Mucosa of gallbladder (tissue), 1 donor: ENCODE results near the gene GSAP. TPM values are rescaled to one million over a fixed set of nuclear protein-coding genes. Genes with fewer than 3 reads are reported as not detected.
"Not testable (repeated sequence)": the region's sequence is repeated elsewhere in the genome, so short reads cannot be mapped to it uniquely, and the experiment has no call there.

ENCODE experiments used
- DNase-seq: peaks from one replicate; pipeline ENCODE4 v3.0.0-alpha.2; 2020; ENCODE audit warnings: low spot score
- total RNA-seq: library from RNA; stranded (reverse); gene quantifications from one replicate; pipeline ENCODE4 v1.2.1, GENCODE V29; 2021
- donor health status: DM: no; HTN: no; CAD: no.

GSAP gene, protein sequence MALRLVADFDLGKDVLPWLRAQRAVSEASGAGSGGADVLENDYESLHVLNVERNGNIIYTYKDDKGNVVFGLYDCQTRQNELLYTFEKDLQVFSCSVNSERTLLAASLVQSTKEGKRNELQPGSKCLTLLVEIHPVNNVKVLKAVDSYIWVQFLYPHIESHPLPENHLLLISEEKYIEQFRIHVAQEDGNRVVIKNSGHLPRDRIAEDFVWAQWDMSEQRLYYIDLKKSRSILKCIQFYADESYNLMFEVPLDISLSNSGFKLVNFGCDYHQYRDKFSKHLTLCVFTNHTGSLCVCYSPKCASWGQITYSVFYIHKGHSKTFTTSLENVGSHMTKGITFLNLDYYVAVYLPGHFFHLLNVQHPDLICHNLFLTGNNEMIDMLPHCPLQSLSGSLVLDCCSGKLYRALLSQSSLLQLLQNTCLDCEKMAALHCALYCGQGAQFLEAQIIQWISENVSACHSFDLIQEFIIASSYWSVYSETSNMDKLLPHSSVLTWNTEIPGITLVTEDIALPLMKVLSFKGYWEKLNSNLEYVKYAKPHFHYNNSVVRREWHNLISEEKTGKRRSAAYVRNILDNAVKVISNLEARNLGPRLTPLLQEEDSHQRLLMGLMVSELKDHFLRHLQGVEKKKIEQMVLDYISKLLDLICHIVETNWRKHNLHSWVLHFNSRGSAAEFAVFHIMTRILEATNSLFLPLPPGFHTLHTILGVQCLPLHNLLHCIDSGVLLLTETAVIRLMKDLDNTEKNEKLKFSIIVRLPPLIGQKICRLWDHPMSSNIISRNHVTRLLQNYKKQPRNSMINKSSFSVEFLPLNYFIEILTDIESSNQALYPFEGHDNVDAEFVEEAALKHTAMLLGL
- total RNA-seq = 23.9 TPM

DNA sequence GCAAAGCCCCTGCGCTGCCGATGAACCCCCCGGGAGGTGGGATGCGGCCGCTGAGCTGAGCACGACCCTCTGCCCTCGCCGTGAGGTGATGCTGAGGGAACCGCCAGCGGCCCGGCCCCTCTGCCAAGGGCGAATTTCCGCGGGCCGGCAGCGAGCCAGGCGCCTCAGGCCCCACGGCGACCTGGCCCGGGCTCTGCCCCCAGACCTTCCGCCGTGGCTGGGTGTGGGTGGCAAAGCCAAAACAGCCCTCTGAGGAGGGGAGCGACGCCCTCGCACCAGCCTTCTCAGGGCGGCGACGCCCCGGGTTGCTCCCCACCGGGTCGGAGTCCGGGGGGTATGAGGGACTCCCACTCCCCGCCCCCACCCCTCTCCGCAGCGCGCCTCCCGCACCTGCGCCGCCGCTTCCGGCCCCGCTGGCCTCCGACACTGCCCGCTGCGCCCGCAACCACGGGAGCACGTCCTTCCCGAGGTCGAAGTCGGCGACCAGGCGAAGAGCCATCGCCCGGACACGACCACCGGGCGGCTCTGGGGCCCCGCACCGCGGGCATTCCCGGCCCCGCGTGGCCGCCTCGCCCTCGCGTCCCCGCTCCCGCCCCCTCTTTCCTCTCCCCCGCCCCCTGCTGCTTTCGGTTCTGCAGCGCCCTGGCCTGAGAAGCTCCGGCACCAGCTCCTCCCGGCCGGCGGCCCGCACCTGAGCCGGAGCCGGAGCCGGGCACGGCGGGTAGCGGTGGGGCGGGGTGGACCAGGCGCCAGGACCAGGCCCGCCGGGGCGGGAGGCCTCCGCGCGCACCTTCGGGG is at the start of gene GSAP:
GSAP (minus strand) TSS at position 527 of the 798 bp plus-strand sequence; CDS start at position 499, 28 bp downstream.
- peak; percentile 39 for DNase-seq

- no peak for DNase-seq
Observed at GRCh38 chr7:77465256-77465655, 49.1 kb upstream of the GSAP start.

DNA sequence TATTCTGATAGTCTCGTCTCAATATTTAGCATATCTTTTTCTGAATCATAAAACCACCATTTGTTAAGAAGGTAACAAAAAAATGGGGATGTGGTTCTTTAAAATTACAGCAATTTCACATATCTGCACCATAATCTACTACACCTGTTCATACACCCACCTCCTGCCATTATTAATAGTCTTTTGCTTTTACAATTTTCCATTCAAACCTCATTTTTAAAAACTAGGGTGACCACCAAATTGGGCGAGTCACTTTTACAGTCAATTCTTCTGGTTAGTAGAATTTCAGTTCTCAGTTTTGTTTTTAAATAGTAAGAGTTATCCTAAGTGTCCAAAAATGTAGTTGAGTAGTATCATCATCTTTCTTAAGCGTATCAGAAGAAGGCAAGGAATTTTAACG is 48.4 kb upstream of the GSAP start:
- DNase-seq = no peak

DNA sequence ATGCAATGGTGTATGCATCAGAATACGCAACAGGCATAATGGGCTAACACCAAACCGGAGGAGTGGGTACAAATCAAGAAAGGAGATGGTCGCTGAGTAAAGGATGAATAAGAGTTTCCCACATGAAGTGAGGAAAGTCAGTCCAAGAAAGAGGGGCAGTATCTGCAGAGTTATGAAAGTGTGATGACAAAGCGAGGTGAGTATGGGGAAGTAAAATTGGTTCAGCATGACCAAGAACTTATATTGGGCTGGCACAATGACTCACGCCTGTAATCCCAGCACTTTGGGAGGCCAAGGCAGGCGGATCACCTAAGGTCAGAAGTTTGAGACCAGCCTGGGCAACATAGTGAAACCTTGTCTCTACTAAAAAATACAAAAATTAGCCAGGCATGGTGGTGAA is 47.5 kb upstream of the GSAP start:
- DNase-seq = not testable (repeated sequence)

- DNase-seq = no peak
Observed at GRCh38 chr7:77461842-77462241, 45.7 kb upstream of the GSAP start.

- no peak for DNase-seq
Observed at GRCh38 chr7:77461246-77461645, 45.1 kb upstream of the GSAP start.

GRCh38 chr7:77460057-77460486 is 43.9 kb upstream of the GSAP start:
- no peak for DNase-seq

- no peak for DNase-seq
Observed at GRCh38 chr7:77459311-77459726, 43.2 kb upstream of the GSAP start.

DNA sequence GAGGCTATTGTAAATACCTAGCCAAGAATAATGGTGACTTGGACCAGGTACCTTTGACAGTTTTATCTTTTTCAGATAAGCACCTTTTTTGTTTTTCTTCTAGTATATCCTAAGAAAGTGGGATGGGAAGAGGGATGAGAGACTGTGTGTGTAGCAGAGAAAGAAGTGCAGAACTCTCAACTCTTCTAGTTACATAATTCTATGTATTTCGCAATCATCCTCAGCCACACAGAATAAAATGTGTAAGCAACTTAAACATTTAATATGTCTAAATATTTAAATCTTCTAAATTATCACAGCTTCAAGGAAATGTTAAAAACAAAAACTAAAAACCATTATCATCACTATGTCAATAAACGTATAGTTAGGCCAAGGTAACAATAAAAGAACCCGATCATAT is 42.6 kb upstream of the GSAP start:
- DNase-seq = no peak

GRCh38 chr7:77457779-77458178 is 41.6 kb upstream of the GSAP start:
- no peak for DNase-seq

DNA sequence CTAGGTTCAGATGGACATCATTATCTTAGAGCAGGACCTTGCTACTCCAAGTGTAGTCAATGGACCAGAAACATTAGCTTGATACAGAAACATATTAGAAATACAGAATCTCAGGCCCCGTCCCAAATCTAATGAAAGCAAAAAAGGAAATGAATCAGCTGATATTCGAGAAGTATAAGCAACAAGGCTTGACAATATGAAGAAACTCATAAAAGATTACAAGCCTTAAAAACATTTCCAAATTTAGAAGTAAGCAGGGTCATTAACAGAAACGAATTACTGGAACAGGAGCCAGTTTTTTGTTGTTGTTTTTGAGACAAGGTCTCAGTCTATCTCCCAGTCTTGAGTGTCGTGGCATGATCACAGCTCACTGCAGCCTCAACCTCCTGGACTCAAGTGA is 40.5 kb upstream of the GSAP start:
- no peak for DNase-seq

- DNase-seq = peak; percentile 18
Observed at GRCh38 chr7:77455321-77455720, 39.2 kb upstream of the GSAP start.

GRCh38 chr7:77454802-77455201 is 38.7 kb upstream of the GSAP start:
- no peak for DNase-seq

- DNase-seq = no peak
Observed at GRCh38 chr7:77453531-77453930, 37.4 kb upstream of the GSAP start.

DNA sequence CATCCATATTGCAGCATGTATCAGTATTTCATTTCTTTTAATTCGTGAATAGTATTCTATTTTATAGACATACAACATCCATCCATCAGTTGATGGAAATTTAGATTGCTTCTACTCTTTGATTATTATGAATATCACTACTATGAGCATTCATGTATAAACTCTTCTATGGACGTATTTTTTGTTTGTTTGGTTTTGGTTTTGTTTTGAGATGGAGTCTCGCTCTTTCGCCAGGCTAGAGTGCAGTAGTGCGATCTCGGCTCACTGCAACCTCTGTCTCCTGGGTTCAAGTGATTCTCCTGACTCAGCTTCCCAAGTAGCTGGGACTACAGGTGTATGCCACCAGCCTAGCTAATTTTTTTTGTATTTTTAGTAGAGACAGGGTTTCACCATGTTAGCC is 35.8 kb upstream of the GSAP start:
- DNase-seq = not testable (repeated sequence)

DNA sequence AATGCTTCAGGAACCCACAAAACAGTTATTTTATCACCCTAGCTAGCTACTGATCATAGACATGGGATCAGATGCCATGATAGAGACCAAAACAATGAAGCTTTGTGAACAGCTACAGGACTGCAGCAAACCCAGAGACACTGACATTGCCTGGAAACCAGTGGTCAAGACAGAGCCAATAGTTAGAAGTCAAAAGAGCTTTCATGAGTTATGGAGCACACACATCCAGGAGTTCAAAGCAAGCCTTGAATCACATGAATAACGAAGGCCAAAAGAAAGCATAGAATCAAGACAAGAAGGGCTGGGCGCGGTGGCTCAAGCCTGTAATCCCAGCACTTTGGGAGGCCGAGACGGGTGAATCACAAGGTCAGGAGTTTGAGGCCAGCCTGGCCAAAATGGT is 34.5 kb upstream of the GSAP start:
- no peak for DNase-seq

- DNase-seq = no peak
Observed at GRCh38 chr7:77450054-77450453, 33.9 kb upstream of the GSAP start.

GRCh38 chr7:77447616-77448015 is 31.5 kb upstream of the GSAP start:
- no peak for DNase-seq

- DNase-seq = no peak
Observed at GRCh38 chr7:77444123-77444522, 28.0 kb upstream of the GSAP start.

DNA sequence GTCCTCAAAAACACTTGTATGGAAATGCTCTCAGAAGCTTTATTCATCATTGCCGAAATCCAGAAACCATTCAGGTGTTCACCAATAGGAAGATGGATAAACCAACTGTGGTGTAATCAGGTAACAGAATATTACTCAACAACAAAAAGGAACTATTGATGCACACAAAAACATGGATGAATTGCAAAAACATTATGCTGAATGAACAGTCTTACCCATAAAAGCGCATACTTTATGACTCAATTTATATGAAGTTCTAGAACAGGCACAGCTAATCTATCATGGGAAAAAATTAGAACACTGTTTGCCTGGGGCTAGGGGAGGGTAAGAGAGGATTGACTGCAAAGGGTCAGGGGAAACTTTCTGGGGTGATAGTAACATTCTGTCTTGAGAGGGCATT is 26.9 kb upstream of the GSAP start:
- DNase-seq = no peak

- no peak for DNase-seq
Observed at GRCh38 chr7:77442636-77443035, 26.5 kb upstream of the GSAP start.

- DNase-seq = no peak
Observed at GRCh38 chr7:77441046-77441445, 24.9 kb upstream of the GSAP start.
